Gastrocnemius medialis (tissue), 4 donors: Measurements from ENCODE around the gene EVC. TPM values are rescaled to one million over a fixed set of nuclear protein-coding genes. Genes with fewer than 3 reads are reported as not detected.

Experiments
- ATAC-seq, 2 donors: fragments of 150-250 bp; one replicate each; pipeline ENCODE4 v1.9.1; 2016
- DNase-seq, 2 donors: peaks; one replicate each; pipeline ENCODE4 v3.0.0-alpha.2; 2019
- H3K27ac ChIP-seq, 4 donors: fragments of 200-600 bp; sonication (generic); 1 replicate in 1 of 4; 2 replicates in 3 of 4; pipeline ENCODE4 v1.5.1; 2016 to 2018; ENCODE audit warnings: mild to moderate bottlenecking in 2 of 4, moderate library complexity in 1 of 4
- H3K27me3 ChIP-seq, 3 donors: fragments of 200-600 bp; sonication (generic) in 2 of 3; 1 replicate in 1 of 3; 2 replicates in 2 of 3; pipeline versions ENCODE4 v1.5.1 to v1.6.0; 2016 to 2019; ENCODE audit warnings: mild to moderate bottlenecking in 1 of 3, moderate library complexity in 1 of 3
- H3K36me3 ChIP-seq, 2 donors: fragments of 200-600 bp; sonication (generic) in 1 of 2; one replicate each; pipeline ENCODE4 v1.5.1; 2017 to 2018
- H3K4me1 ChIP-seq, 2 donors: fragments of 200-600 bp; sonication (generic) in 1 of 2; one replicate each; pipeline ENCODE4 v1.5.1; 2016 to 2017; ENCODE audit warnings: mild to moderate bottlenecking in 2 of 2
- H3K4me3 ChIP-seq, 4 donors: fragments of 200-600 bp; sonication (generic) in 3 of 4; 1 replicate in 1 of 4; 2 replicates in 3 of 4; pipeline ENCODE4 v1.5.1; 2016 to 2019; ENCODE audit warnings: mild to moderate bottlenecking in 2 of 4
- H3K9me3 ChIP-seq, 3 donors: fragments of 200-600 bp; sonication (generic) in 2 of 3; 1 replicate in 1 of 3; 2 replicates in 2 of 3; pipeline ENCODE4 v1.5.1; 2016 to 2019
- CTCF ChIP-seq, 5 experiments: fragments of 450-650 bp in 3 of 5; fragments of 200-600 bp in 2 of 5; sonication (generic) in 2 of 5; IDR thresholded peaks in 4 of 5; conservative IDR thresholded peaks in 1 of 5; 1 replicate in 4 of 5; 2 replicates in 1 of 5; pipeline ENCODE4 v1.5.1; 2016 to 2019; ENCODE audit warnings: antibody characterized with exemption in 5 of 5, mild to moderate bottlenecking in 3 of 5, moderate library complexity in 3 of 5
- POLR2A ChIP-seq, 2 donors: fragments of 450-650 bp; IDR thresholded peaks; one replicate each; pipeline ENCODE4 v1.6.1; 2017; ENCODE audit warnings: antibody characterized with exemption in 2 of 2, mild to moderate bottlenecking in 2 of 2, moderate library complexity in 2 of 2
- in situ Hi-C, 4 donors: fragments of 200-750 bp; cut with MboI; loops; one replicate each; pipeline versions ENCODE4 v1.15.0 to v1.8.0; 2017; ENCODE audit warnings: low sequenced_read_pairs in 4 of 4
- intact Hi-C: fragments of 100-400 bp; cut with DNase I; formaldehyde crosslinking; loops from one replicate; pipeline ENCODE4 v1.15.1; 2023; ENCODE audit warnings: low total_unique reads
- total RNA-seq, 4 donors: library from RNA; depleted of rRNA; stranded (reverse); fragments of >200 nt; gene quantifications; one replicate each; pipeline versions ENCODE4 v1.1.0 to v1.2.3, GENCODE V29; 2016

The EVC gene
- total RNA-seq, 4 donors from 2014 or later: 1.5 to 9.8 (median 2.0) TPM

DNA sequence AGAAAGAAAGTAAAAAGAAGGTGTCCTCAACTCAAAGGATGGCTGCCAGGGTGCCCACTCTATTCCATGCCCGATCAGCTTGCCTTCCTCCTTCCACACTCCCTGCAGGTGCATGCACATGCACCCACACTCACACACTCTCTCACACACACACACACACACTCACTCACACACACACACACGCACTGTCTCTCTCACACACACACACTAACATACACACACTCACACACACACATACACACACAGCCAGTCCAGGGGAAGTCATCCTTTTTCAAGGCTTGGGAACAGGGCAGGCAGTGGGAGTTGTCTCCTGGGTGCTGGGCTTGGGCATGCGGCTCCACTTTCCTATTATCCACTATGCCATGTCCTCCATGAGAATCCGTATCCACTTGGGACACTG, 131.5 kb downstream of the EVC start:
- Histone ChIP-seq H3K27me3 (no peaks in the 10 kb centered on the region), H3K9me3 (no peaks in the 10 kb centered on the region), H3K4me1 (peaks cover 0 to 5% of the 10 kb centered on the region in 2 donors), H3K27ac (no peak overlapping the region), H3K36me3 (no peaks in the 10 kb centered on the region), H3K4me3 (no peak overlapping the region)
- no peak for TF ChIP-seq POLR2A (IDR thresholded peaks at IDR 0.05)
- TF ChIP-seq CTCF (IDR thresholded peaks at IDR 0.05 in 4 of 5, conservative IDR thresholded peaks at IDR 0.05 in 1 of 5): no peak
- in situ Hi-C loops (no loop called here), intact Hi-C loops (no loop called here)
- DNase-seq (no peak), ATAC-seq (no peak)

DNA sequence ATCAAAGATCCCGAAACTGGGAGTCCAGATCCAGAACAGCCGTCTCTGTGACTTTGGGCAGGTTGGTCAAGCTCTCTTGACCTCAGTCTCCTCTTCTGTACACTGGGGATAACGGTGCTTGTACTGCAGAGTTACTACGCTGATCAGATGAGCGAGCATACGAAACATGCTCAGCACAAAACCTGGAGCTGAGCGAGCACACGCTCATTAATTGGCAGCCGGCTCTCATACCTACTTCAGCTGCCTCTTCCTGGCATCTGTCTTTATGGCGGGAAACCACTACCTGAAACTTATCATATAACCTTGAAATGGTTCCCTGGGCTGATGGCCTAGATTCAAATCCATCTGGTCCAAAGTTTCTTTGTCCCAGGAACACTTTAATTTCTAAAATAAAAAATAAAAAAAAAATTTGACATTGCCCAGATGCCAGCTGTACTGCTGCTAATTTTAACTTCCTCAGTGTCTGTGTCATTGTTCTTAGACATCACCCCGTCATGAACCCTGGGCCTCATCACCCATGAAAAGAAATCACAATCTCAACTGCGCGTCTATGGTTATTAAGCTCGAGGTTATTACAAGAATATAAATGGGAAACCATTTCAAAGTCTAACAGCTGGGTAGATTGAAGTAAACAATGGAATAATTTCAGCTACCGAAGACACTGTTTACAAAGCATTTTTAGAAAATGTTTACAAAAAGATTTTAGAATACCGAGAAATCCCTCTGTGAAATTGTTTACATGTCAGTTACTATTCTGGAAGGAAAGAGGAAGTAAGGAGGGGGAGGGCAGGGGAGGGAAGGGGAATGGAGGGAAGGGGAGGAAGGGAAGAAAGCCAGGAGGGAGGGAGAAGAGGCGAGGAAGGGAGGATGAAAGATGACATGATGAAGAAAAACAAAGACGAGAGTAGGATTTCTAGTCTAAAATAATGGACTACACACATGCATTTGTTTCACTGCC, 132.9 kb downstream of the EVC start:
- in situ Hi-C loops: no loop called here
- Histone ChIP-seq H3K36me3 (no peaks in the 10 kb centered on the region), H3K27me3 (no peaks in the 10 kb centered on the region), H3K4me1 (peaks cover 0 to 5% of the 10 kb centered on the region in 2 donors), H3K27ac (no peak overlapping the region), H3K4me3 (no peak overlapping the region), H3K9me3 (no peaks in the 10 kb centered on the region)
- intact Hi-C loops: no loop called here
- ATAC-seq (no peak), DNase-seq (no peak)
- TF ChIP-seq POLR2A (IDR thresholded peaks at IDR 0.05): no peak
- TF ChIP-seq CTCF (IDR thresholded peaks at IDR 0.05 in 4 of 5, conservative IDR thresholded peaks at IDR 0.05 in 1 of 5): no peak

- no peak for TF ChIP-seq CTCF (IDR thresholded peaks at IDR 0.05 in 4 of 5, conservative IDR thresholded peaks at IDR 0.05 in 1 of 5)
- TF ChIP-seq POLR2A (IDR thresholded peaks at IDR 0.05): no peak
- Histone ChIP-seq H3K36me3 (no peaks in the 10 kb centered on the region), H3K9me3 (no peaks in the 10 kb centered on the region), H3K27me3 (peaks cover 0 to 3% (median 0%) of the 10 kb centered on the region in 3 donors), H3K27ac (no peak overlapping the region), H3K4me3 (no peak overlapping the region), H3K4me1 (peaks cover 0 to 1% of the 10 kb centered on the region in 2 donors)
- ATAC-seq: no peak
- intact Hi-C loops (no loop called here), in situ Hi-C loops (no loop called here)
- no peak for DNase-seq
Measured at GRCh38 chr4:5845035-5845905, 134.3 kb downstream of the EVC start.

GRCh38 chr4:5851637-5852301, 140.8 kb downstream of the EVC start:
- no peaks in the 10 kb centered on the region for H3K4me1 ChIP-seq
- ATAC-seq: no peak

More at GRCh38 chr4:5851637-5852301, 140.8 kb downstream of the EVC start:
- H3K27me3 ChIP-seq: peaks cover 0 to 6% (median 0%) of the 10 kb centered on the region in 3 donors
- DNase-seq: no peak
- TF ChIP-seq CTCF (IDR thresholded peaks at IDR 0.05 in 4 of 5, conservative IDR thresholded peaks at IDR 0.05 in 1 of 5): no peak
- no peak for TF ChIP-seq POLR2A (IDR thresholded peaks at IDR 0.05)
- no peak overlapping the region for H3K27ac ChIP-seq
- no peaks in the 10 kb centered on the region for H3K36me3 ChIP-seq
- intact Hi-C loops (no loop called here), in situ Hi-C loops (no loop called here)
- H3K9me3 ChIP-seq: no peaks in the 10 kb centered on the region
- H3K4me3 ChIP-seq: no peak overlapping the region
